HG03108 (cell line): ENCODE results near the gene ETV5.

Experiments used
- ATAC-seq: cut with Tn5 transposase; IDR thresholded peaks from one replicate; pipeline ENCODE4 v1.9.1; 2021; ENCODE audit warnings: moderate library complexity; ENCODE audit not compliant: unreplicated experiment

ETV5 gene

GRCh38 chr3:186108941-186109865 is at the start of gene ETV5:
ETV5 (minus strand) TSS chr3:186109089; CDS start chr3:186105868, 3,221 bp downstream.
- ATAC-seq: peak; percentile 93

GRCh38 chr3:186154641-186155040 is 45.8 kb upstream of the ETV5 start:
- no peak for ATAC-seq

GRCh38 chr3:186152889-186153292 is 44.0 kb upstream of the ETV5 start:
- ATAC-seq: peak; percentile 91

GRCh38 chr3:186152361-186152798 is 43.5 kb upstream of the ETV5 start:
- ATAC-seq: no peak

GRCh38 chr3:186151077-186151971 is 42.4 kb upstream of the ETV5 start:
- ATAC-seq: no peak

- no peak for ATAC-seq
Measured at GRCh38 chr3:186150041-186150830, 41.3 kb upstream of the ETV5 start.

GRCh38 chr3:186149319-186149960 is 40.6 kb upstream of the ETV5 start:
- ATAC-seq: no peak

GRCh38 chr3:186144257-186144656 is 35.4 kb upstream of the ETV5 start:
- no peak for ATAC-seq

- ATAC-seq: no peak
Measured at GRCh38 chr3:186143250-186143649, 34.4 kb upstream of the ETV5 start.

GRCh38 chr3:186142393-186142932 is 33.6 kb upstream of the ETV5 start:
- ATAC-seq: no peak

- ATAC-seq: no peak
Measured at GRCh38 chr3:186141790-186142189, 32.9 kb upstream of the ETV5 start.

GRCh38 chr3:186138272-186138981 is 29.5 kb upstream of the ETV5 start:
- no peak for ATAC-seq

- no peak for ATAC-seq
Measured at GRCh38 chr3:186137051-186137685, 28.3 kb upstream of the ETV5 start.

- no peak for ATAC-seq
Measured at GRCh38 chr3:186133980-186134379, 25.1 kb upstream of the ETV5 start.

GRCh38 chr3:186132487-186132886 is 23.6 kb upstream of the ETV5 start:
- ATAC-seq: no peak

GRCh38 chr3:186129206-186129605 is 20.3 kb upstream of the ETV5 start:
- no peak for ATAC-seq

- no peak for ATAC-seq
Measured at GRCh38 chr3:186128158-186128557, 19.3 kb upstream of the ETV5 start.

GRCh38 chr3:186127463-186127862 is 18.6 kb upstream of the ETV5 start:
- ATAC-seq: no peak

- no peak for ATAC-seq
Measured at GRCh38 chr3:186125118-186125517, 16.2 kb upstream of the ETV5 start.
